HG03159 (cell line): ENCODE data around the gene CAPN11.

ENCODE experiments used
- ATAC-seq: cut with Tn5 transposase; IDR thresholded peaks from one replicate; pipeline ENCODE4 v1.9.1; 2021; ENCODE audit warnings: mild to moderate bottlenecking, moderate library complexity; ENCODE audit not compliant: unreplicated experiment

CAPN11 gene

DNA sequence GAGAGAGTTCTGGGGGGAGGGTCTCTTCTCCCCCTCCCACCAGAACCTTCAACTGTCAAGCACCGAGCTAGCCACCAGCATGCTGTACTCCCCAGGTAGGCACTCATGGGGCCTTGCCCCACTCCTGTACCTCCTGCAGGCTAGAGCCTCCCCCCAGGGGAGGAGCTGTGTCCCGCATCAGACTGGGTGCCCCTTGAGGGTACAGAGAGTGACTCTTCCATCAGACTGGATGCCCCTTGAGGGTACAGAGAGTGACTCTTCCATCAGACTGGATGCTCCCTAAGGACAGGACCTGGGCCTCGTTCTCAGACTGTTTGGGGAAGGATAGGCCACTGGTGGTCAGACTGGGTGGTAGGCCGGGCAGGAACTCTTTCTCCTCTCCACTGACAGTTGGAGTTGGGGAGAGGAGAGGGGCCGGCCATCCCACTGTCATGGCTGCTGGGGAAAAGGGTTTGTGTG lies at the start of gene CAPN11:
Gene CAPN11 (plus strand): TSS at position 51 of the 459 bp plus-strand sequence. CDS start 29 bp downstream, at position 80.
- no peak for ATAC-seq

DNA sequence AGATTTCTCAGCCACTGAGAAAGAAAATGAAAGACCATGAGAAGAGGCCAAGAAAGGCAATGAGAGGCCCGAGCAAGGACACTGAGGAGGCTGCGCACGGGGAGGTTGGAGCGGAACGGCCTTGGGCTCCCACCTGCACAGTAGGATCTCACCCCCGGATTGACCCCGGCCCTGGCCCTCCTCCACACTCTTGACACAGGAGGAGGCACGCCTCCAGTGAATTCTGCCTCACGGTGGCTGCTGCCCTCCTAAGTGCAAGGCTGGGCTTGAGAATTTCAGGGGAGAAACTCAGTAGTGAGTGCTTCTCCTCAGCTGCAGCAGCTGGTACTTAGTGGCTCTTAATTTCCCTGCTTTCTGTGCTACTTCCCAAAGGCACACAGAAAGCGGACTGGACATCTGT lies 49.4 kb upstream of the CAPN11 start:
- no peak for ATAC-seq

DNA sequence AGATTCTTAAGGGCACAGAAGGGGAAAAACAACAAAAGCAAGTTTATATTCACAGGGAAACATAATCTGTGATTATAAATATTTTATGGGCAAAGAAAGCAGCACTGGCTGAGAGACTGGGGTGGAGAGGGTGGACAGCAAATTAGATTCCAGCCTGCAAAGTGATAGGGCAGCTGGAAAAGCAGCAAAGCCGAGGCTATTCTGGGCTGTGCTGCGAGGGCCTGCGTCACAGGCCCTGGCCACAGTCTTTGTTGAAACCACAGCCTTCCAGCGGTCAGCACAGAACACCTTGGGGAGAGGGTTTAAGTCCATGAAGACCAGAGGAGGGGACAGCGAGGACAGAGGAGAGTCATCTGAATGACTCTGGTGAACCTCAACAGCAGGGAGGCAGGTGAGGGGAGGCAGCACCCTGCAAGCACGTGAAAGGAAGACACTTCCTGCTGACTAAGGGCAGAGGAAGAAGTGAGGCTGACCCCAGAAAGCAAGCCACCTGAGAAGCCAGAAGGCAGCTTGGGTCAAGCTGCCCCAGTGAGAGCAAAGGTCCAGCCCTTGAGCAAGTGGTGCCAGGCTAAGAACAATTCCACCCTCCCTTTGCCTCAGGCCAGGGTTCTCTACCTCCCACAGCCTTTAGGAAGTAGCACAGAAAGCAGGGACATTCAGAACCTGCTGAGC lies 48.5 kb upstream of the CAPN11 start:
- ATAC-seq, result no peak

DNA sequence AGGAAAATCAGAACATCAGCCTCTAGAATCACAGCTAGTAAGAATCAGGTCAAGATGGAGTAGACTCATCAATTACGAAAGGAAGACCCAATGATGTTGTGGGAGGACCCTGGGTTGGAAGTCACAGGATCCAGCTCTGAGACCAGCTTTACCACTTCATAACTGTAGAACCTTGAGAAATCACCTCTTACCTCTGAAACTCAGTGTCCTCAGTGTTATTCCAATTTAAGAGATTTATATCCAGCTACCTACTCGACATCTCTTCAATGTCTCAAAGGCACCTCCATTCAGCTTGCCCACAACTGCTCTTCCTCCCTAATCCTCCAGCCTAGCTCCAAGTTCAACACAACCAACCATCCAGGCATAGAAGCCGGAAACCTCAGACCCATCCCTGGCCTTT lies 47.7 kb upstream of the CAPN11 start:
- no peak for ATAC-seq

DNA sequence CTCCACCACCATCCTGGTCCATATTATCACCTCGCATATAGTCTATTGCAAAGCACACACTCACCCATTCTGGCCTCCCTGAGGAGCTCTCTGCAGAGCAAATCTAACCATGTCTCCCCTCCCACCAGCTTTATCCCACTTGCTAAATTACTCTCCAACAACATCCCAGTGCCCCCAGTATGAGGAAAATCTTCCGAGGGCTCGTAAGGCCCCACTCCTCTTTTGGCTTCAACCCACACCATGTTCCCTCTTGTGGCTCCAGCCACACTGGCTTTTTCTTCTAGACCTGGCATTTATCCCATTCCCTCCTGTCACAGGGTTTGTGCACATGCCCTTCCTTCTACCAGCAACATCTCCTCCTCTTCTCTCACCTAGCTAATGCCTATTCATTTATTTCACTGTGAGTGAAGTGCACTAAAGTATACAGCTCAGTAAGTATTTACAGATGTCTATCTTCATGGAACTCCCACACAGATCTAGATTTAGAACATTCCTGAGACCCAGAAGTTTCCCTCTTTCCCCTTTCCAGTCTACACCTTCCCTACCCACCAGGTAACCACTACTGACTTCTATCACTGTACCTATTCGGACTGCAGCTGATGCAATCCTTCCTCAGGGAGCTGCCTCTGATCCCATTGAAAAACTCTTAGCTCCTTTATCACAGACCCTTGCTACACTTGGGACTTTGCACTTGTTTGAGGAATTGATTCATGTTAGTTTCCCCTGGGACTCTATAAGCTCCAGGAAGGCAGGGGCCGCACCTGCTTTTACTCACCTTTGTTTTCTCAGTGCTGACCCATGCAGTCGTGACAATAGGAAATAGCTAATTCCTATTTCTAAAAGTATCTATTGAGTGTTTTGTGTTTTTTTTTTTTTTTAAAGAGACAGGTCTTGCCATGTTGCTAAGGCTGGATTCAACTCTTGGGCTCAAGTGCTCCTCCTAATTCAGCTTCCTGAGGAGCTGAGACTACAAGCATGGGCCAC lies 46.9 kb upstream of the CAPN11 start:
- no peak for ATAC-seq

DNA sequence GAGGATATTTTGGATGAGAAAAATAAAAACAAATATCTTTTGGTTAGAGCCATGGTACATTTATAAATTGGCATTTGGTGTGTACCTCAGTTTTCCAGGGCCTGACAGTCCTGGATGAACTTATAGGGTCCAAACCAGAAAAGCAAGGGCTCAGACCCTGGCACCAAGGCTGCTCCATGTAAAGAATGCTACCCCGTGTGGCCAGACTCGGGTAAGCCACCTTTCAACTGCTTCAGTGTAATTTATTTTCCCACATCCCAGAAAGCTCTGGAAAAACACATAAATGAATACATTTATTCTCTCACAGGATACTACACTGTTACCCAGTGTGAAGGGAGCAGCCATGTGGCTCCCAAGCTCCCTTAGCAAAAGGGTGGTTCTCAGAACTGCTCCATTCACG lies 45.2 kb upstream of the CAPN11 start:
- ATAC-seq, result no peak

DNA sequence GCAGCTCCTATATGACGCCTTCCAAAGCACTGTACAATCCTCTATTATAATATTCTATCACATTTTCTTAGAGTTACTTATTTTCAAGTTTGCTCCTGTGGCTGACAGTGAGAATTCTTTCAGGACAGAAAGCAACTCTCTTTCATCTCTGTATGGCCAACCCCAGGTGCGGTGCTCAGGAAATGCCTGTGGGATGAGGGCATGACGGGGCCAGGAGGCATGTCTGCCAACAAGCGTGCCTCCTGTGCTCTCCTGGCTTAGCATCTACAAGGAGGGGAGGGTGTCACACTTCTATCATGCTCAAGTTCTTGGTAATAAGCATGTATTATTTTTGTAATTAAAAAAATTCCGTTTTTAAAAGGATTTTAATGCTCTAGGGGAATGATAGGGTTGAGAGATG lies 42.8 kb upstream of the CAPN11 start:
- ATAC-seq, result no peak

DNA sequence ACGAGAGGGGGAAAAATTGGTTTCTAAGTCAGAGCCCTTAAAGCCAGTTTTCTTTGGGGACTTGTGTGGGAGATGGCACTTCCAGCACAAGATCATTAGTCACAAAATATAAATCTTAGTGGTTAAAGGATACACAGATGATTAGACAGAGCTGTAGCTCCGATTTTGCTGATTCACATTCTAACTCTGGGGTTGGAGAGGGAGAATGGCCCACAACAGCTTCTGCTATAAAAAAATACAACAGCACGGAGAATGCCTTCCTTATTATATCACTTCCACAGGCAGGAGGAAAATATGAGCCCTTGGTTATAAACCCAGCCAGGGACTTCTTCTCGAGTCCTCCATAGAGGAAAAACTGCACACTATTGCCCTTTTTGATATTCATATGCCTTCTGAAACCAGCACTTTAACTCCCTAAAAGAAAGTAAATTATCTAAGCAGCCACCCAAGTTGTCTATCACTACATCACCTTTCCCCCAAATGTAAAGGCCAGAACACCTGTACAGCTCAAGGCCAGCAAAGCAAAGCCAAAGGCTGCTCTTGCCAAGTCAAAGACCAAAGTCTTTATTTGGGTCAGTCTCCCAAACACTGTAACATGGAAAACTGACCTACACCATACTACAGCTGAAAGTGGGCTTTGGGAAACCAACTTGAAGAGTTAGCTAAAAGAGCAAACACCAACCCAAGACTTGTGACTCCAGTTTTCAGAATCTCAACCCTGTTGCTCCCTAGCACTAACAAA lies 41.8 kb upstream of the CAPN11 start:
- no peak for ATAC-seq

DNA sequence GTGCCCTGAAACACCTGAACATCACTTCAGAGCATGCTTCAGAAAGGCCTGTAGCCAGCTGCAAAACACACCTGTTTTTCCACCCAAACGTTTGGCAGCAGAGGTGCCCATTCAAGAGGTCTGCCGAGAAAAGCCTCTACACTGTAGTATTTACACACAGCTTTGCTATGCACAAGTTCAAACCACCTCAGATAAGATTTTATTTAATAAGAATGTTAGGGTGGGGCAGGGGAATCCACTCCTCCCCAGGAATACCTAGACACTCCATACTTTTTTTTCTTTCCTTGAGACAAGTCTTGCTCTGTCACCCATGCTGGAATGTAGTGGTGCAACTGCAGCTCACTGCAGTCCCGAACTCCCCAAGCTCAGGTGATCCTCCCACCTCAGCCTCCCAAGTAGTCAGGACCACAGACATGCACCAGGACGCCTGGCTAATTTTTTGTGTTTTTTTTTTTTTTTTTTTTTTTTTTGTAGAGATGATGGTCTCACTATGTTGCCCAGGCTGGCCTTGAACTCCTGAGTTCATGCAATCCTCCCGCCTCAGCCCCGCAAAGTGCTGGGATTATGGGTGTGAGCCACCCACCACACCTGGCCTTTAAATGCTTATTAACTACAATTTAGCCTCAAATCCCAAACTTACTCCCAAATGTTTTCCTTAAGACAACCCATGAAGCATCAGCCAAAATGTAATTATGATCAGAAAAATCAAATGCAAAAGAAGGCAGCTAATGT lies 41.1 kb upstream of the CAPN11 start:
- no peak for ATAC-seq

DNA sequence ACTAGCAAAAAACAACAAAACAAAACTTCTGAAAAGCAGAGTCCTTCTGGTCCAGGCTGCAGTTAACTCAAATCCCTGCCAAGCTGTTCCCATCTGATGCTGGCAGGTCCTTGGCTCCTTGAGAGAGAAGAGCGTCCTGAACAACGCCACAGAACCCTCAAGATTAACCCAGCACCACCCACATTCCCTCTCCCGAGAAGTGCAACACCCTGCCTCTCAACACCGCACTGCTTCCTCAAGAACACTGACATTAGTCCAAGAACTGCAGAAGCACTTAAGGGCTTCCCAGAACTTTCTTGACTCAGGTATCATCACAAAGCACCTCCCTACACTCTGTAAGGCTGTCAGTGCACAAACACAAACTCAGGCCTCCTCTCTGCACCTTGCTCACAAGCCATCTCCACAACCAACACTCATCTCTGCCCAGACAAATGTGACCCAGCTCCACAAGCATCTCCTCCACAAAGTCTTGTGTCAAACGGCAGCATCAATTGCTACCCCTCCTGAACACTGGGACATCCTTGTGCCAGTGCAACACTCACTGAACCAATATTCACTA lies 38.8 kb upstream of the CAPN11 start:
- no peak for ATAC-seq

DNA sequence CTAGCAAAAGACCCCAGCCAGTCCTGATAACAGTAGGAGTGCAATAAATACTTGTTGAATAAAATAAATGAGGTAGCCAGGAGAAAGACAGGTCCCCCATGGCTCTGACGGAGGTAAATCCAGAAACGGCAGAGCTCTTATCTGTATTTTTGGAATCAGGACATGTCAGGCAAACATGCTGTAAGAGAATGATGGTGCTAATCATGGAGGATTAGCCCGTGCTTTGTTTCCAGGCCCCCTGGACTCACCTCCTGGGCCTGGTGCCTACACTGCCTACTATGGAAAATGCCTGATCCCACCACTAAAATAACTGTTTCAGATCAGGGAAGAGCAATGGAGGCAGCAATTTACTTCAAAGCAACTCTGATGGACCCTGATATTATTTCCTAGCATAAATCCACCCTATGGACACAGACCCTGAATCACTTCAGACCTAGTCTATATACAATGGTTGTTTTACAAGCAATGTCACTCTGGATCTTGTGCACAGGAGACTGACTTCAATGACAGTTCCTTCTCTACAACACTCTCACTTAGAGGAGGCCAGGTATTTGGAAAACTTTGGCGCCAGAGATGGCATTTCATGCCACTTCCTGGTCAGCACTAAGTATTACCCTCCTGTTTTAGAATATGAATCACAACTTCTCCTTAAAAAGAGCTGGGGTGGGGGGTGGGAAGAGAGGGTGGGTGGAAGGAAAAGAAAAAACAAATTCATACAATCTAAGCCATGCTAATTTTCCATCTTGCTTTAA lies 37.8 kb upstream of the CAPN11 start:
- no peak for ATAC-seq

DNA sequence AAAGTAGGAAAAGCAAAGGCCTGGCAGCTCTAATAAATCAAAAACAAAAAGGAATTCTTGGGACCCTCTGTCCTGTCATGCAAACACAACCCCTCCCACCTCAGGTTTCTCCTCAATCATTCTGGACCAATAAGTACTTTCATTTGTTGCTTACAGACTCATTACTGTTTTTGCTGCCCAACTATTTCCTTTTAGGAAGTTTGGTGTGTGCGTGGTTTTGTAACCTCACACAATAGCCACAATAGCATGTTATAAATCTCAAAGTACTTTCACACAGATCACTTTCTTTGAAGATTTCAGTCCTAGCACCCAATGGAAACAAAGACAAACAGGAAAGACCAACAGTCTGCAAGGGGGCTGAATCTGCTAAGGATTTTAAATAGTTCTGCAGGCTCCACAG lies 35.8 kb upstream of the CAPN11 start:
- ATAC-seq, result no peak

DNA sequence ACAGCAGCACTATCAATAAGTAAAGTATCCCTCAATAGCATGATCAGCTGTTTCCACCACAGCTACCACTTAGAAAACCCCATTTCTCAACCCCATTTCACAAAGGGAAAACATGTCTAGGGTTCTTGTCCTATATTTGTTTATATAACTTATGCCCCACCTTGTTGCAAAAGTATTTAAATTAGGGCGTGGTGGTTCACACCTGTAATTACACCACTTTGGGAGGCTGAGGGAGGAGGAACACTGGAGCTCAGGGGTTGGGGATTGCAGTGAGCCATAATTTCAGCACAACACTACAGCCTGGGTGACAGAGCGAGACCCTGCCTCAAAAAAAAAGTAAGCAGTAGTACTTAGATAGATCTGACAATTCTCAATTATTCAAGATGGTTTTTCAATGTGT lies 35.1 kb upstream of the CAPN11 start:
- no peak for ATAC-seq

DNA sequence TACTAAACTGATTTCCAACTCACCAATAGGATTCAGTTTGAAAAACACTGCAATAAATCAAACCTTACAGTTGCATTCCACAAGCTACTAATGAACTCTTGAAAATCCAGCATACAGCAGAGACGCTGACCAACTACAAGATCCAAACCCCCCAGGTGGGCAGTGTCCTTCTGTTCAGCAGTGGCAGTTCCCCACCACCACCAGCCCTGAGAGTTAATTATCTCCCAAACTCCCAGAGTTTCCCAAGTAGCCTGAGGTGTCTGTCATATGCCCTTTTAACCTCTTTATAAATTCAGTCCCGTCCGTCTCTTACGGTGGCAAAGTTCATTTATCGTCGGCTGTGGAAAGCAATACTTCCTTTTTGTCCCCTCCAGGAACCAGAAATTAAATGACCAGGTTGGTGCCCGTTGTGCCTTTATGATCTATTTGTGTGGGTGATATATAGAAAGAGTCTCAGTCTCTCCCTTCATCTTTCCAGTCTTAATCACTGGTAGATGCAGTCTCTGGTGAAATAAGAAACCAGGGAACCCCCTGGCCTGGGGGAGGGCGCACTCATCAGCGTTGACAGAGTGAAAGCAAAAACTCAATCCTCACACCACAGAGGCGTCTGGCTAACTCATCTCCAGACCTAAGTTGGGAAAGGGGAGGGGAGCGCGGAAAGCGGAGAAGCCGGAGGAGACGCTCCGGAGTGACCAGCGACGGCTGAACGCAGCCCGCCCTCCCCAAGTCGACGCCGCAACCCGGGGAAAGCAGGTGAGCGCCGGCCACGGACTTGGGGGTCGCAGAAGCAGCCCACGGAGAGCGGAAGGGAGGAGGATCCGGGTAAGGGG lies 32.1 kb upstream of the CAPN11 start:
- peak; percentile 61 for ATAC-seq

DNA sequence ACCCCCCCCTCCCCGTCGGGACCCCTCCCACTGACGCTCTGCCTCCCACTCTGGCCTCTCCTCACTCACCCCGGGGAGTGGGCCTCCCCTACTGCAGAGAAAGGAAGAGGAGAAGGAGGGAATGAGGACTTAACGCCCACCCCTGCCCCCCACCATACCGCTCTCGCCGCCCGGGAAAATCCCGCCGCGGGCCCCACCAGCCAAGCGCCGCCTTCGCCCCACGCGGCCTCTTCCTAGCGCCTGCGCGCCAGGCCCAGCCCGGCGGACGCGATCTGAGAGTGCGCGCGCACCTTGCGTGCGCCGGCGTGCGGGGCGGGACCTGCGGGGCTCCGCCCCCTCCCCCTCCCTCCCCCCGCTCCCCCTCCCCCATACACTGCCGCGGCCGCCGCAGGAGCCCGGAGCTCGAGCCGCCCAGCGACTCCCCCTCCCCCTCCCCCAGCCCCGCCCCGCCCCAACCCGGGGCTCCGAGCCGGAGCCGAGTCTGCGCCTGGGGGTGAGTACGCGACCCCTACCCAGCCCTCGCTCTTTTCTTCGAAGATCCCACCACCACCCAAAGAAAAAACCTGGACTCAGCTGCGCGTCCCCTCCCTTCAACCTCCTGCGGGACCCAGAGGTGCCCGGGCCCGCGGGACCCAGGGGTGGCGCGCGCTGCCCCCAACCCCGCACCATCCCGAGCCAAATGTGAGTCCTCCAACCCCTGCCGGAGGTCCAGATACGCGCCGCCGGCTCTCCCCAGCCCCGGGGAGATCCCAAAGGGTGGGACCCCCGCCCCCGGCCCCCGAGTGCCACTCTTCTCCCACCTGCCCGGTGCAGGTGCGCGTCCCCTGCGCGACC lies 31.2 kb upstream of the CAPN11 start, which contains the start of the genes MRPL14 and TMEM63B:
Gene MRPL14 (minus strand): TSS at position 267 of the 834 bp plus-strand sequence. CDS start 10,841 bp downstream, outside the sequence.
Gene TMEM63B (plus strand): TSS at position 369 of the 834 bp plus-strand sequence. CDS start 7,031 bp downstream, outside the sequence.
- peak; percentile 52 for ATAC-seq

DNA sequence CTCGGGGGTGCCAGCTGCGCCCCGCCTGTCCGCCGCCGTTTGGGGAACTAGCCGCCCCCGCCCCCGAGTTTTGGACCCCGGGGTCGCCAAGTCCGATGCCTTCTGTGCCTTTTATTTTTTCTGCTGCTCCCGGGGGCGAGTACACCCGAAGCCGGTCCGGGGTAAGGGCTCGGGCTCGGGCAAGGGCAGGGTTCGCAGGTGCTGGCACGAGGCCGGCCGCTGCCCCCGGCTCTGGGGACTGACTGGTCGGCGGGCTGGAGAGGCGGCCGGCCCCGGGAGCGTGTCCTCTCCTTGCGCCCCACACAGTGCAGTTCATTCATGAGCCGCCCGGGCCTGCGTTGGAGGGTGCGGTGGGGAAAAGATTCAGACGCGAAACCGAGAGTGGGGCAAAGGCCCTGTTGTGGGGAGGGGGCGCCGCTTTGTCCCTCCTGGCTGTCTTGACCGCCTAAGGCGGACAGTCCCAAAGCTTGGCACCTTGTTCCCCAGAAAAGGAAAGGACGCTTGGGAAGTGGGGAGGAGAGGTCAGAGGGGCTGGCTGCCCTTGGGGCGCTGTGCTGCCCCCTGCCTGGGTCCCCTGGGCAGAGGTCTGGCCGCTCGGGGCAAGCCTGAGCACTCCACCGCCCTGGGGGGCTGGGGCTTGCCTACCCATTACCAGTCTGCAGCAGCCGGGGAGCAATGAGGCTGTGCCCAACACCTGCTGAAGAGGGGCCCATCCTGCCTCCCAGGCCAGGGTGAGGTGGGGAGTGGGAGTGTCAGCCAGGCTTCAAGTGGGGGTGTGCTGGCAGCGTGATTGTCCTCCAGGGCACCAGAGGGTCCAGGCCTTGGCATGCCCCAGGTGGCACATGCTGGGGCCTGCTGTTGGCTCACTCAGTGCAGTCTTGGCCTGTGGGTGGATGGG lies 30.4 kb upstream of the CAPN11 start:
- peak; percentile 18 for ATAC-seq
